ENCODE measurements around the gene ATP8A2.

The ATP8A2 gene

DNA sequence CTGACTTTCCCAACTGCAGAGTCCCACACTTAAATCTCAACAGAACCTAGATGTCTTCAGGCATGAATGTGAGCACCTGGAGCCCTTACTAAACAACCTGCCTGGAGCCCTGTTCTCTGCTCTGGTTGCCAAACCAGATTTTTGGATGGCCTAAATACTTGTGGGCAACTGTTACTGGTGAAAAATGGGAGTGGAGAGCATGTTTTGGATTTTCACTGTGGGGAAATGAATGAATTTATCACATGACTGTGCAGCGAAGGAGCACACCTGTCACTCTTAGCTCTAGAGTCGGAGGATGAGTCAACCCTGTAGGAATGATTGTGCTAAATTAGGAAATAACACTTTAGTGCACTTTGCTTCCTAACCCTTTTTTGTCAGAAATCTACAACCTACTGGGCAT, 649.7 kb downstream of the ATP8A2 start:
- Histone ChIP-seq H3K9me3 (no peaks in the 10 kb centered on the region), H3K36me3 (no peaks in the 10 kb centered on the region), H3K27me3 (peaks cover 5% of the 10 kb centered on the region), H3K4me3 (ENCODE audit: low read depth in 1 of 2, low read length in 1 of 2) (no peak overlapping the region), H3K27ac (no peak overlapping the region), H3K4me1 (ENCODE audit: control insufficient read depth in 1 of 2, insufficient read depth in 1 of 2, low read depth in 1 of 2, low read length in 1 of 2) (no peaks in the 10 kb centered on the region)
- TF ChIP-seq, protein P1, sequence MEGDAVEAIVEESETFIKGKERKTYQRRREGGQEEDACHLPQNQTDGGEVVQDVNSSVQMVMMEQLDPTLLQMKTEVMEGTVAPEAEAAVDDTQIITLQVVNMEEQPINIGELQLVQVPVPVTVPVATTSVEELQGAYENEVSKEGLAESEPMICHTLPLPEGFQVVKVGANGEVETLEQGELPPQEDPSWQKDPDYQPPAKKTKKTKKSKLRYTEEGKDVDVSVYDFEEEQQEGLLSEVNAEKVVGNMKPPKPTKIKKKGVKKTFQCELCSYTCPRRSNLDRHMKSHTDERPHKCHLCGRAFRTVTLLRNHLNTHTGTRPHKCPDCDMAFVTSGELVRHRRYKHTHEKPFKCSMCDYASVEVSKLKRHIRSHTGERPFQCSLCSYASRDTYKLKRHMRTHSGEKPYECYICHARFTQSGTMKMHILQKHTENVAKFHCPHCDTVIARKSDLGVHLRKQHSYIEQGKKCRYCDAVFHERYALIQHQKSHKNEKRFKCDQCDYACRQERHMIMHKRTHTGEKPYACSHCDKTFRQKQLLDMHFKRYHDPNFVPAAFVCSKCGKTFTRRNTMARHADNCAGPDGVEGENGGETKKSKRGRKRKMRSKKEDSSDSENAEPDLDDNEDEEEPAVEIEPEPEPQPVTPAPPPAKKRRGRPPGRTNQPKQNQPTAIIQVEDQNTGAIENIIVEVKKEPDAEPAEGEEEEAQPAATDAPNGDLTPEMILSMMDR (IDR thresholded peaks at IDR 0.05), result no peak

DNA sequence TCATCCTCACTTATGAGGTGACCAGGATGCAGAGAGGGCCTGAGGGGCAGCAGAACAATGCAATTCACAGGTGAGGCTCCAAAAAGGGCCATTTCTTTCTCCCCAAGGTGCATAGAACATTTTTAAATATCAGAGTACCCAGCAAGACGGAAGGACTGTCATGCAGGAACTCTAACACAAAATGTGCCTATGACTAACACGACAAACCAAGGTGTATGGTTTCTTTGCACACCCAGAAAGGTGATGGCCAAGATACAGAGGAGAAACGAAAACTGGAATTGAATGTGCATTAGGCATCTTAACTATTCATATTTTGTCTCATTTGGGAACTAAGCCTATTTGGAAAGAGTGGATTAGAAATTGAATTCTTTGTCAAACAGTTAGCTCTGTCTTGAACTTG, 650.2 kb downstream of the ATP8A2 start:
- Histone ChIP-seq H3K36me3 (no peaks in the 10 kb centered on the region), H3K9me3 (no peaks in the 10 kb centered on the region), H3K27me3 (peaks cover 5% of the 10 kb centered on the region), H3K27ac (no peak overlapping the region), H3K4me1 (ENCODE audit: control insufficient read depth in 1 of 2, insufficient read depth in 1 of 2, low read depth in 1 of 2, low read length in 1 of 2) (no peaks in the 10 kb centered on the region), H3K4me3 (ENCODE audit: low read depth in 1 of 2, low read length in 1 of 2) (no peak overlapping the region)
- TF ChIP-seq, protein P1 (IDR thresholded peaks at IDR 0.05), result no peak

DNA sequence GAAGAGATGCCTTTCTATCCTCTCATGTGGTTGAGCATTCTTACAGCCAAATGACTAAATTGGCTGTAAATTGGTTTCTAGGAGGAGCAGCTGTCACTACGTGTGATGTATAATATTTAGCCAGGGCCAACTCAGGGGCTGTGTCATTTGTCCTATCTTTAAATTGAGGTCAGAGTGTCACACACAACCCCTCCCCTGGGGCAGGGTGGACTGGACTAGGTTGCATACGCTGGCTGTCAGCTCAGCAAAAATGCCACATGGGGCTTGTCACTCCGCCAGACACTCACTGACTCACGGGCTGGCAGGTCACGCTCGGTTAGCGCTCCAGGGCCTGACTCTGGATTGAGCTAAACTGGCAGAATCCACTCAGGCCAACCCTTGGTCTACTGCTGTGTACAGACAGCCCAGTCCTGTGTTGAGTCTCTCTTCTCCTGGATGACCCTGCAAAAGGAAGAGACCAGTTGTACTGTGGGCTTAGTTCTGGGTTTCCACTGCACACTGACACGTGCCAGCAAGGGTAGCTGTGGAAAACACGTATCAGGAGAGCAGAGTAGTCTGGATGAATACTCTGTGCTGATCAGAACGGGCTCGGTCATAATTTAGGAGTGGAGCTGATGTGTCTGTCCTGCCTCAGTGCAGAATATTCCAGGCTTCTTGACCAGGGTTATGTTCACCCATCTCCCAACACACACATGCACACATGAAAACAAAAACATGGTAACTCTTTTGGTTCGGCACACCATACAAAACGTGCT, 650.9 kb downstream of the ATP8A2 start:
- Histone ChIP-seq H3K4me1 (ENCODE audit: control insufficient read depth in 1 of 2, insufficient read depth in 1 of 2, low read depth in 1 of 2, low read length in 1 of 2) (no peaks in the 10 kb centered on the region), H3K36me3 (no peaks in the 10 kb centered on the region), H3K9me3 (no peaks in the 10 kb centered on the region), H3K27me3 (peaks cover 5% of the 10 kb centered on the region), H3K27ac (no peak overlapping the region), H3K4me3 (ENCODE audit: low read depth in 1 of 2, low read length in 1 of 2) (no peak overlapping the region)
- TF ChIP-seq, protein P1 (IDR thresholded peaks at IDR 0.05), result no peak

DNA sequence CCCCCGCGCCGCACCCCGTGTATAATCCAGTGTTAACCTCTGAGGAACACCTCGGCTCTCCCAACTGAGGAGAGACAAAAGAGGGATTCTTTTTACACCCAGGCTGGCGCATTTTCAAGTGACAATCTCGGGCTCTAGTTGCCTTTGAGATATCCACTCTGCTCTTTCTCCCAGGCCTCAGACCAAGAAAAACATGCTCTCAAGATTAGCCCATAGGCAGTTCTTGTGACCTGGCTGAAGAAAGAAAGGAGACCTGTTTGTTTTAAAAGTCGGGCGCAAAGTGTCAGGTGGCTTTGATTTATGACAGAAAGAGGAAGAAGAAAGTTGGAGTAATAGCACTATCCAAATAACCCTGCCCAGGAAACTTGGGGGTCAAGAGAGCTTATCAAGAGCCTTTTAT, 652.8 kb downstream of the ATP8A2 start:
- Histone ChIP-seq H3K4me3 (ENCODE audit: low read depth in 1 of 2, low read length in 1 of 2) (no peak overlapping the region), H3K27me3 (peaks cover 5% of the 10 kb centered on the region), H3K27ac (no peak overlapping the region), H3K36me3 (no peaks in the 10 kb centered on the region), H3K9me3 (no peaks in the 10 kb centered on the region), H3K4me1 (ENCODE audit: control insufficient read depth in 1 of 2, insufficient read depth in 1 of 2, low read depth in 1 of 2, low read length in 1 of 2) (no peaks in the 10 kb centered on the region)
- TF ChIP-seq, protein P1 (IDR thresholded peaks at IDR 0.05), result no peak

DNA sequence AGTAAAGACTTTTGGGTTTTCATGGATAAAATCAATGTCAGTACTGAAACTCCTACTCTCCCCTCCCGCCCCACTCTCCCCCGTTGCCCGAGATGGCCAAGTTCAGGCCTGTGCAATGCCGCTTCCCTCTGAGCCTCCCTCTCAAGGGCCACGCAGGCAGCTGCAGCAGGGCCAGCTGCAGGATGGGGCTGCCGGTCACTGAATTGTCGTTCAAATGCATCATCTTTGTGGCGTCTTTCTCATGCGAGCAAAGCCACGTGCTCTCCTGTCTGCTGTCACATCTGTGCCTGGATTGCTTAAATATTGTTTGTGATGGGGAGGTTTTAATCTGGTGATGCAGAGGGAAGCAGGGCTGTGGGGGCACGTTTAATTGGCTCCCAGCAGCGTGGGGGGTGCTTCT, 653.4 kb downstream of the ATP8A2 start:
- no peak overlapping the region for H3K4me3 ChIP-seq (ENCODE audit: low read depth in 1 of 2, low read length in 1 of 2)
- H3K4me1 ChIP-seq (ENCODE audit: control insufficient read depth in 1 of 2, insufficient read depth in 1 of 2, low read depth in 1 of 2, low read length in 1 of 2), result no peaks in the 10 kb centered on the region
- no peak overlapping the region for H3K27ac ChIP-seq
- H3K9me3 ChIP-seq, result no peaks in the 10 kb centered on the region
- H3K27me3 ChIP-seq, result peaks cover 5% of the 10 kb centered on the region
- TF ChIP-seq, protein P1 (IDR thresholded peaks at IDR 0.05), result no peak
- H3K36me3 ChIP-seq, result no peaks in the 10 kb centered on the region

All from neutrophil (primary cell).